Upper lobe of left lung (tissue), 4 donors: ENCODE measurements around the gene IAH1.

ENCODE experiments used
- CTCF ChIP-seq, 6 experiments: fragments of 450-650 bp in 4 of 6; fragments of 200-600 bp in 2 of 6; sonication (generic) in 2 of 6; IDR thresholded peaks; one replicate each; pipeline ENCODE4 v1.5.1; 2016 to 2019; ENCODE audit warnings: antibody characterized with exemption in 6 of 6
- POLR2A ChIP-seq, 4 donors: fragments of 450-650 bp; IDR thresholded peaks; one replicate each; pipeline ENCODE4 v1.5.1; 2016 to 2017; ENCODE audit warnings: antibody characterized with exemption in 4 of 4, mild to moderate bottlenecking in 2 of 4

- TF ChIP-seq POLR2A (IDR thresholded peaks at IDR 0.05) (no peak), CTCF (IDR thresholded peaks at IDR 0.05) (no peak)
Observed at GRCh38 chr2:9473985-9474360, 378 bp upstream of the IAH1 start.
